Measurements from ENCODE around the gene NAV2.
"Not testable (repeated sequence)": the region's sequence is repeated elsewhere in the genome, so short reads cannot be mapped to it uniquely, and the experiment has no call there.

NAV2 gene

GRCh38 chr11:20000351-20001134, 287.9 kb downstream of the NAV2 start:
- no peak for DNase-seq (ENCODE audit: low spot score)
- TF ChIP-seq, protein P1, sequence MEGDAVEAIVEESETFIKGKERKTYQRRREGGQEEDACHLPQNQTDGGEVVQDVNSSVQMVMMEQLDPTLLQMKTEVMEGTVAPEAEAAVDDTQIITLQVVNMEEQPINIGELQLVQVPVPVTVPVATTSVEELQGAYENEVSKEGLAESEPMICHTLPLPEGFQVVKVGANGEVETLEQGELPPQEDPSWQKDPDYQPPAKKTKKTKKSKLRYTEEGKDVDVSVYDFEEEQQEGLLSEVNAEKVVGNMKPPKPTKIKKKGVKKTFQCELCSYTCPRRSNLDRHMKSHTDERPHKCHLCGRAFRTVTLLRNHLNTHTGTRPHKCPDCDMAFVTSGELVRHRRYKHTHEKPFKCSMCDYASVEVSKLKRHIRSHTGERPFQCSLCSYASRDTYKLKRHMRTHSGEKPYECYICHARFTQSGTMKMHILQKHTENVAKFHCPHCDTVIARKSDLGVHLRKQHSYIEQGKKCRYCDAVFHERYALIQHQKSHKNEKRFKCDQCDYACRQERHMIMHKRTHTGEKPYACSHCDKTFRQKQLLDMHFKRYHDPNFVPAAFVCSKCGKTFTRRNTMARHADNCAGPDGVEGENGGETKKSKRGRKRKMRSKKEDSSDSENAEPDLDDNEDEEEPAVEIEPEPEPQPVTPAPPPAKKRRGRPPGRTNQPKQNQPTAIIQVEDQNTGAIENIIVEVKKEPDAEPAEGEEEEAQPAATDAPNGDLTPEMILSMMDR (IDR thresholded peaks at IDR 0.05; ENCODE audit: borderline replicate concordance, control extremely low read depth, extremely low read depth, insufficient read depth, missing control alignments): no peak
- in situ Hi-C loops (cut with MboI; ENCODE audit: low sequenced_read_pairs, unreplicated experiment): no loop called here

DNA sequence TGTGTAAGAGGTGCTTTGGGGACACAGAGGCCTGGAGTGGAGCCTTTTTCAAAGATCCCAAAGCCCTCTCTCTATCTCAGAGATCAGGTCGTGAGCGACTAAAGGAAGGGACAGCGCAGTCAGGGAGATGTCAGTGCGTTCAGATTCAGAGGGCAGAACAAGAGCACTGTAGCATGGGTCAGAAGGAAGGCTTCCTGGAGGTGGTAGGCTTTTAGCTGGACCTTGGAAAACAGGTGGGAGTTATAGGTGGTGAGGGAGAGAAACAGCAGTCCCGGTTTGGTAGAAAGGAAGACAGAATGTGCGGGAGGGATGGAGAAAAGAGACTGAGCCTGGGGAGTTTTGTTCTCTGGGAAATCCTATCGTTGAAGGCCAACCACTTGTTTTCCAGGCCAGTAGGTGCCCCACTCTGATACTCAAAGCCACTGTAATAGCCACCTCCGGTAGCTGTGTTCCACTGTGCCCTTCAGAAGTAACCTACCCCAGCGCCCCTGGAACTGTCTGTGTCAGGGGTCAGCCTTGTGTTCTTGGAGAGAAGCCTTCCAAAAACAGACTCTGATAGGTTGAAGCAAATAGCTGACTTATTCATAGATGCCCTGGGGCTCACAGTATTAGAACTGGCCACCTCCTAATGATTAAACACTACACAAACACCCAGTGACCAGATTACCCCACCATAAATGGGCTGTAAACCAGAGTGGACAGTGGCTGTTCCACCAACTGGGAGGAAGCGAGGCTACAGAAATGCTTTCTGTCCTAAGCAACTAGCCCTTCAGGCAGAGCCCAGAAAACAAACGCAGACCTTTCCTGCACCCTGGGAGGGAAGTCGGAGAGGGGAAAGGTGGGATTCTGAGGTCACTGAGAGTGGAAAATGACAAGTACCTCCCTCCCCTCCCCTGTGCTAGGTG, 289.9 kb downstream of the NAV2 start:
- in situ Hi-C loops (cut with MboI; ENCODE audit: low sequenced_read_pairs, unreplicated experiment): no loop called here
- no peak for DNase-seq (ENCODE audit: low spot score)
- TF ChIP-seq, protein P1 (IDR thresholded peaks at IDR 0.05; ENCODE audit: borderline replicate concordance, control extremely low read depth, extremely low read depth, insufficient read depth, missing control alignments): no peak

DNA sequence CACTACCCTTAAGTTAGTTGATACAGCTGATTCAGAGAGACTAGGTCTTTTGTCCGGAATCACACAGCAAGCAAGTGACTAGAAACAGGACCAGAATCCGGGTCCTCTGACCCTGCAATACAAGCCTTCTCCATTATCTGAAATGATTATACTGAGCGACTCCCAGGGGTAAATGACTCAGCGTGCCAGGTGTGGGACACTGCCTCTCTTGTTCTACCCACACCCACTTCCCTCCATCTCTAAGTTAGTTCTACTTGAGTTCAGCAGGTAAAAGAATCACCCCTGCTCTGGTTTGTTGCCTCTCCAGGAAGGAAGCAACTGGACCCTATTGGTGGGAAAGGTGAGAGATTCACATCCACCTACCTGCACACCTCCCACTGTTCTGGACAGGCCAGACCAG, 290.7 kb downstream of the NAV2 start:
- in situ Hi-C loops (cut with MboI; ENCODE audit: low sequenced_read_pairs, unreplicated experiment): no loop called here
- TF ChIP-seq, protein P1 (IDR thresholded peaks at IDR 0.05; ENCODE audit: borderline replicate concordance, control extremely low read depth, extremely low read depth, insufficient read depth, missing control alignments): no peak
- DNase-seq (ENCODE audit: low spot score): no peak

- no peak for DNase-seq (ENCODE audit: low spot score)
- in situ Hi-C loops (cut with MboI; ENCODE audit: low sequenced_read_pairs, unreplicated experiment): no loop called here
- TF ChIP-seq, protein P1 (IDR thresholded peaks at IDR 0.05; ENCODE audit: borderline replicate concordance, control extremely low read depth, extremely low read depth, insufficient read depth, missing control alignments): no peak
Observed at GRCh38 chr11:20004866-20005265, 292.2 kb downstream of the NAV2 start.

DNA sequence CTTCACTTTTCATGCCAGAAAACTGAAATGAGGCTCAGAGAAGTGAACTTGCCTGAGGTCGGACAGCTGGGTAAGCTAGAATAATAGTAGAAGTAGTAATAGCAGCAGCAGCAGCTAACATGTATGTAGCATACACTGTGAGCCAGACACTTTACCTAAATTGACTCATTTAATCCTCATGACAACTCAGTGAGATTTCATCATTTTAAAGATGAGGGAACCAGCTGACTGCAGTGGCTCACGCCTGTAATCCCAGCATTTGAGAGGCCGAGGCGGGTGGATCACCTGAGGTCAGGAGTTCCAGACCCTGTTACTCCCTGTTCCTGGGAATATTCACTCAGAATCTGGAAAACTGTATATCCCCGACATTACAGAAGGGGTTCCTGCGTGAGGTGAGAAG, 293.1 kb downstream of the NAV2 start:
- in situ Hi-C loops (cut with MboI; ENCODE audit: low sequenced_read_pairs, unreplicated experiment): no loop called here
- DNase-seq (ENCODE audit: low spot score): no peak
- TF ChIP-seq, protein P1 (IDR thresholded peaks at IDR 0.05; ENCODE audit: borderline replicate concordance, control extremely low read depth, extremely low read depth, insufficient read depth, missing control alignments): no peak

DNA sequence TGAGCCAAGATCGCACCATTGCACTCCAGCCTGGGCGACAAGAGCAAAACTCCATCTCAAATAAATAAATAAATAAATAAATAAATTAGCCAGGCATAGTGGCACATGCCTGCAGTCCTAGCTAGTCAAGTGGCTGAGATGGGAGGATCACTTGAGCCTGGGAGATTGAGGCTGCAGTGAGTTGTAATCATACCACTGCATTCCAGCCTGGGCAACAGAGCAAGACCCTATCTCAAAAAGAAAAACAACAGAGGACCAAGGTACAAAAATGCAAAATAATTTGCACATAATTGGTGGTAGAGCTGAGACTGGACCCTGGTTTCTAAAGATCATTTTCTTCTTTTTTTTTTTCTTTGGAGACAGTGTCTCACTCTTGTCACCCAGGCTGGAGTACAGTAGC, 294.0 kb downstream of the NAV2 start:
- DNase-seq (ENCODE audit: low spot score); in situ Hi-C loops (cut with MboI; ENCODE audit: low sequenced_read_pairs, unreplicated experiment): not testable (repeated sequence)

- in situ Hi-C loops (cut with MboI; ENCODE audit: low sequenced_read_pairs, unreplicated experiment): no loop called here
- DNase-seq (ENCODE audit: low spot score): no peak
- TF ChIP-seq, protein P1 (IDR thresholded peaks at IDR 0.05; ENCODE audit: borderline replicate concordance, control extremely low read depth, extremely low read depth, insufficient read depth, missing control alignments): no peak
Observed at GRCh38 chr11:20007386-20007785, 294.7 kb downstream of the NAV2 start.
